Adipocyte (in vitro differentiated cells): ENCODE results near the gene OR6C4.
"Not testable (repeated sequence)": the region's sequence is repeated elsewhere in the genome, so short reads cannot be mapped to it uniquely, and the experiment has no call there.

Experiments
- DNase-seq: peaks from one replicate; pipeline ENCODE4 v3.0.0-alpha.2; 2015; ENCODE audit warnings: low read depth
- H3K27me3 ChIP-seq: replicated peaks from 2 replicates; pipeline ENCODE4 v1.7.0; 2013; ENCODE audit warnings: mild to moderate bottlenecking, low read length, moderate library complexity; ENCODE audit not compliant: control insufficient read depth, insufficient read depth
- H3K36me3 ChIP-seq: 2 replicates; pipeline ENCODE4 v1.7.0; 2013; ENCODE audit warnings: low read length, mild to moderate bottlenecking, moderate library complexity; ENCODE audit not compliant: control insufficient read depth, insufficient read depth, severe bottlenecking
- H3K4me1 ChIP-seq: 2 replicates; pipeline ENCODE4 v1.7.0; 2013; ENCODE audit warnings: mild to moderate bottlenecking, low read length, moderate library complexity; ENCODE audit not compliant: control insufficient read depth, insufficient read depth
- H3K4me3 ChIP-seq: 2 replicates; pipeline ENCODE4 v1.7.0; 2013; ENCODE audit warnings: mild to moderate bottlenecking, low read length, moderate library complexity
- H3K9ac ChIP-seq: 2 replicates; pipeline ENCODE4 v1.7.0; 2013; ENCODE audit warnings: mild to moderate bottlenecking, low read length, moderate library complexity
- H3K9me3 ChIP-seq: 2 replicates; pipeline ENCODE4 v1.7.0; 2013; ENCODE audit warnings: mild to moderate bottlenecking, low read length, moderate library complexity; ENCODE audit not compliant: control insufficient read depth

Gene OR6C4

DNA sequence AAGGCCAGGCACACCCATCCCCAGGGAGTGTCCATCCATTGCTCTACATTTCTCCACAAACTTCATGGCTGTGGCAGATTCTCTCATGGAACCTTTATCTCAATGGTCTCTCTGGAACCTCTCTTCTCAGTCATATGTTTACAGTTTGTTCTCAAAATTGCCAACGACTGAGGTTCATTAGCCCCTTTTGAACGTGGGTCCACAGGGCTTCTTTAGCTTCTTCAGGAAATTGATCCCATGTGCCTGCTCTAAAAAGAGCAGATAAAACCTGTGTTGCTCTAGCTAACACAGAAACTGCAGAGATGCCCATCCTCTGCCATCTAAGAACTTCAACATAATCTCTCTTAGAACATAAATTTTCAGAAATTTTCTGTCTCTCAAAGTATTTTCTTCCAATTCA lies at the start of gene OR6C4:
TSS of gene OR6C4 (plus strand) at position 301 of the 400 bp plus-strand sequence. CDS start 1,625 bp downstream, outside the sequence.
- DNase-seq, result no peak
- Histone ChIP-seq H3K27me3 (no peaks in the 10 kb centered on the region), H3K9ac (no peak within 1 kb of the TSS), H3K9me3 (peaks cover 3% of the 10 kb centered on the region), H3K4me1 (no peaks in the 10 kb centered on the region), H3K4me3 (no peak within 1 kb of the TSS), H3K36me3 (no peaks in the 10 kb centered on the region)

DNA sequence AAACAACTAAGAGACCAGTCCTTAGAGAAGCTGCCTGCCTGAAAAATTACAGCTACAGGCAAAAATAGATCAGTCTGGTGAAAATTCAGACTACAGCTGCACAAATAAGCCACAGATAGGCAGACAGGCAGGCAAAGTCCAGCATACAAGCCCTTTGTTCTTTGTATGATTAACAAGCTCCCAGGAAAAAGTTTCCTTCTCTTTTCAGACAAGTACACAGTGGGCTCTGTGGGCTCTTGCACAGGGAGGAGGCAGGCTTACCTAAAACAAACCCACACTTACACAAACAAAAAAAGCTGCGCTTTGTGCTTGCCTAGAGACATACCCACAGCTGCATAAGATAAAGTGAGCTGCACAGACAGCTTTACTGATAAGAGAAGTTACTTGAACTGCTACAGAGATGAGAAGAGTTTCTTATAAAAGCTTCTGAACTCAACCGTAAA lies 49.6 kb upstream of the OR6C4 start:
- H3K27me3 ChIP-seq, result no peaks in the 10 kb centered on the region
- no peak overlapping the region for H3K4me3 ChIP-seq
- no peak for DNase-seq
- no peaks in the 10 kb centered on the region for H3K9me3 ChIP-seq
- H3K36me3 ChIP-seq, result no peaks in the 10 kb centered on the region
- H3K4me1 ChIP-seq, result no peaks in the 10 kb centered on the region
- no peak overlapping the region for H3K9ac ChIP-seq

DNA sequence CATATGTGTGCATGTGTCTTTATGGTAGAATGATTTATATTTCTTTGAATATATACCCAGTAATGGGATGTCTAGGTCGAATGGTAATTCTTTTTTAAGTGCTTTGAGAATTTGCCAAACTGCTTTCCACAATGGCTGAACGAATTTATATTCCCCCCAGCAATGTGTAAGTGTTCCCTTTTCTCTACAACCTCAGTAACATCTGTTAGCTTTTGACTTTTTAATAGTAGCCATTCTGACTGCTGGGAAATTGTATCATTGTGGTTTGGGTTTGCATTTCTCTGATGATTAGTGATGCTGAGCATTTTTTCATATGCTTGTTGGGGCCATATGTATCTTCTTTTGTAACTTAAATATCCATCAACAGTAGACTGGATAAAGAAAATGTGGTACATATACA lies 47.8 kb upstream of the OR6C4 start:
- no peak overlapping the region for H3K9ac ChIP-seq
- no peaks in the 10 kb centered on the region for H3K9me3 ChIP-seq
- DNase-seq, result no peak
- H3K36me3 ChIP-seq, result no peaks in the 10 kb centered on the region
- H3K4me3 ChIP-seq, result no peak overlapping the region
- no peaks in the 10 kb centered on the region for H3K27me3 ChIP-seq
- no peaks in the 10 kb centered on the region for H3K4me1 ChIP-seq

DNA sequence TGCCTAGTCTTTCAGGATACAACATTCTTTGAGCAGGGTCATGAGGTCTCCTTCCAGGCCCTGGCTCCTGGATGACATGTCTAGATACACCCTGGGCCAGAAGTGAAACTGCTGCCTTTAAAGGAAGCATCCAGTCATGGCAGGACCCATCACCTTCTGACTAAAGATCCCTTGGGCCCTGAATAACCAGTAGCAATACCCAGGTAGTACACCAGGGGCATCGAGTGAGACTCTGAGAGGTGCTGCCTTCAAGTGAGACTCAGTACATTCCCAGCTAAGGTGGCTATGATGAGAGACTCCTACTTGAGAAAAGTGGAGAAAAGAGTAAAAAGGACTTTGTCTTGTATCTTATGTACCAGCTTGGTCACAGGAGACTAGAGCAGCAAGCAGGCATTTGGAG lies 33.7 kb upstream of the OR6C4 start:
- Histone ChIP-seq H3K9me3 (no peaks in the 10 kb centered on the region), H3K9ac (no peak overlapping the region), H3K36me3 (no peaks in the 10 kb centered on the region), H3K4me3 (no peak overlapping the region), H3K4me1 (no peaks in the 10 kb centered on the region), H3K27me3 (no peaks in the 10 kb centered on the region)
- DNase-seq, result no peak

DNA sequence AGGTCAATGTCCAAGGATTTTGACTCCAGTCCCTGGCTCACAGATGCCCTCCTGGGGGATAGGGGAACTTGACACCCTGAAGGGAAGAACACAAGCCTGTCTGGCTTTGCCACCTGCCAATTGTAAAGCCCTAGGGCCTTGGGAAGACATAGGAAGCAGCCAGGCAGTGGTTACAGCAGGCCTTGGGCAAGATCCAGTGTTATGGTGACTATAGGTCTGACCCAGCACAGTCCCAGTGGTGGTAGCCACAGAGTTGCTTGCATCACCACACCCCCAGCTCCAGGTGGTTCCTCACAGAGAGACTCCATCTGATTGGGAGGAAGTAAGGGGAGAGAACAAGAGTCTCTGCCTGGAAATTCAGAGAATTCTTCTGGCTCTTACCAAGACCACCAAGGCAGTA lies 33.0 kb upstream of the OR6C4 start:
- no peaks in the 10 kb centered on the region for H3K4me1 ChIP-seq
- H3K9ac ChIP-seq, result no peak overlapping the region
- no peak overlapping the region for H3K4me3 ChIP-seq
- no peak for DNase-seq
- H3K27me3 ChIP-seq, result no peaks in the 10 kb centered on the region
- no peaks in the 10 kb centered on the region for H3K36me3 ChIP-seq
- no peaks in the 10 kb centered on the region for H3K9me3 ChIP-seq

DNA sequence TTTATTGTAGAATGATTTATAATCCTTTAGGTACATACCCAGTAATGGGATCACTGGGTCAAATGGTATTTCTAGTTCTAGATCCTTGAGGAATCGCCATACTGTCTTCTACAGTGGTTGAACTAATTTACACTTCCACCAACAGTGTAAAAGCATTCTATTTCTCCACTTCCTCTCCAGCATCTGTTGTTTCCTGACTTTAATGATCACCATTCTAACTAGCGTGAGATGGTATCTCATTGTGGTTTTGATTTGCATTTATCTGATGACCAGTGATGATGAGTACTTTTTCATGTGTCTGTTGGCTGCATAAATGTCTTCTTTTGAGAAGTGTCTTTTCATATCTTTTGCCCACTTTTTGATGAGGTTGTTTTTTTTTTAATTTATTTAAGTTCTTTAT lies 1.2 kb upstream of the OR6C4 start:
- H3K9me3 ChIP-seq, DNase-seq, H3K4me1 ChIP-seq, H3K9ac ChIP-seq, H3K4me3 ChIP-seq, H3K27me3 ChIP-seq, H3K36me3 ChIP-seq: not testable (repeated sequence)

DNA sequence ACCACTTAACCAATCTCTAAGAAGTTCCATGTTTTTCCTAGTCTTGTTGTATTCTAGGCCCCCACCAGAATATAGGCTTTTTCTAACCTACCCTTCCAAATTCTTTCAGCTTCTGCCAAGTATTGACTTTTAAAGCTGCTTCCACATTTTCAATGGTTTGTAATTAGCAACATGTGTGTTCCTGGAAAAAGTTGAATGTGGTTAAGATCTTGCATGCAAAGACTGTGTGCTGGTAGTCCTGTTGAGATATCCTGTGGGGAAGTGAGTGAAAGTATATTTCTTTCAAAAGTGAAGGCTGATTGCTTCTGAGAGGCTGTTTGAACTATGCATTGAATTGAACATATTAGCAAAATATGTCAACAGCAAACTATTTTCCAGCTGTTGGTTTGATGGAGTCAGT lies 646 bp upstream of the OR6C4 start:
- no peak for DNase-seq
- no peaks in the 10 kb centered on the region for H3K4me1 ChIP-seq
- no peaks in the 10 kb centered on the region for H3K27me3 ChIP-seq
- H3K9ac ChIP-seq, result no peak overlapping the region
- no peak overlapping the region for H3K4me3 ChIP-seq
- no peaks in the 10 kb centered on the region for H3K36me3 ChIP-seq
- H3K9me3 ChIP-seq, result peaks cover 3% of the 10 kb centered on the region

DNA sequence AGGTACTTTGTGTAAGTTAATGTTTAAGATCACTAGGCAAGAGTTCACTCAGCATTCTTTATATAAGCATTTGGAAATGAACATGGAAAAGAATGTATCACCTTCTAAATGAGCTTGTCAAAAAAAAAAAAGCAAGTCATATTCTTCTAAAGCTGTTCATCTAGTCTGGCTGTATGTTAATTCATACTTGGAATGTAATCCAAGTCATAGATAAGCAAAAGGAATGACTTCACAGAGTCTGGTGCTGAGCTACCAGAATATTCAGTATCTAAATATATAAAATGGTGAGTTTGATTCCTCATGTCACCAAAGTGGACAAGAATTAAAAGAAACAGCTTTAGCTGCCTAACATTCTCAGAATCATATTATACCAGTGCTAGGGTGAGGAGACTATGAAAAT lies 4.9 kb downstream of the OR6C4 start:
- no peak for DNase-seq

DNA sequence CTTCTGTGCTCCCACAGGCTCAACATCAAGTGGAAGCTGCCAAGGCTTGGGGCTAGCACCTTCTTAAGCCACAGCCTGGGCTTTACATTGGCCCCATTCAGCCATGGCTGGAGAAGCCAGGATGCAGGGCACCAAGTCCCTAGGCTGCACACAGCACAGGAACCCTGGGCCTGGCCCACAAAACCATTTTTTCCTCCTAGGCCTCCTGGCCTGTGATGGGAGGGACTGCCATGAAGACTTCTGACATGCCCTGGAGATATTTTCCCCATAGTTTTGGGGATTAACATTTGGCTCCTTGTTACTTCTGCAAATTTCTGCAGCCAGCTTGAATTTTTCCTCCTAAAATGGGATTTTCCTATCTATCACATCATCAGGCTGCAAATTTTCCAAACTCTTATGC lies 20.7 kb downstream of the OR6C4 start:
- not testable (repeated sequence) for H3K36me3 ChIP-seq, H3K27me3 ChIP-seq, H3K4me3 ChIP-seq, H3K9ac ChIP-seq, H3K4me1 ChIP-seq, DNase-seq
- H3K9me3 ChIP-seq, result peaks cover 20% of the 10 kb centered on the region

More for the DNA sequence above, 4.9 kb downstream of the OR6C4 start:
- no peak overlapping the region for H3K4me3 ChIP-seq
- no peak overlapping the region for H3K9ac ChIP-seq
- no peaks in the 10 kb centered on the region for H3K27me3 ChIP-seq
- peaks cover 8% of the 10 kb centered on the region for H3K9me3 ChIP-seq
- no peaks in the 10 kb centered on the region for H3K4me1 ChIP-seq
- no peaks in the 10 kb centered on the region for H3K36me3 ChIP-seq

DNA sequence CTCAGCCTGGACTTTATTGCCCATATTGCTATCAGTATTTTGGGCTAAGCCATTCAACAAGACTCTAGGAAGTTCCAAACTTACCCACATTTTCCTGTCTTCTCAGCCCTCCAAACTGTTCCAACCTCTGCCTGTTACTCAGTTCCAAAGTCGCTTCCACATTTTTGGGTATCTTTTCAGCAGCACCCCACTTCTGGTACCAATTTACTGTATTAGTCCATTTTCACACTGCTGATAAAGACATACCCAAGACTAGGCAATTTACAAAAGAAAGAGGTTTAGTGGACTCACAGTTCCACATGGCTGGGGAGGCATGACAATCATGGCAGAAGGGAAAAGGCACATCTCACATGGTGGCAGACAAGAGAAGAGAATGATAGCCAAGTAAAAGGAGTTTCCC lies 21.3 kb downstream of the OR6C4 start:
- H3K4me1 ChIP-seq, H3K4me3 ChIP-seq, H3K9ac ChIP-seq, H3K27me3 ChIP-seq, DNase-seq, H3K36me3 ChIP-seq: not testable (repeated sequence)
- H3K9me3 ChIP-seq, result peaks cover 20% of the 10 kb centered on the region

DNA sequence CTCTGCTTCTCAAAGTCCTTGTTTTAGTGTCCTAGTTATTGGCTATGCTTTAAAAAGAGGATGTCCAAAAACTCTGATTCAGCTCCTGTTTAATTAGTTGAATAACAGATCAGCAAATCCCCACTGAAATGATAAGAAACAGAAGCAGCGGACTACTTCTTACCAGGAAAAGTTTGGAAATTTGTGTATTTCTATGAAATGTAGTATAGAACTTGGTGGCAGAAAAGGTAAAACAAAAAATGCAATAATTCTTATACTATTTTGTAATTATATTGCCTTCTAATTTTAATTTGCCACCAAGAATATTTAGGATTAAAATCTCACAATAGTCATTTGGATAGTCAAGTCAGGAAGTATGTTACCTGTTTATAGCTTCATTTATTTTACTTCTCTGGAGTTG lies 22.8 kb downstream of the OR6C4 start, which contains the start of gene OR2AP1:
TSS of gene OR2AP1 (plus strand) at position 301 of the 400 bp plus-strand sequence. CDS start 1,947 bp downstream, outside the sequence.
- H3K4me3 ChIP-seq, result no peak within 1 kb of the TSS
- H3K4me1 ChIP-seq, result no peaks in the 10 kb centered on the region
- peaks cover 20% of the 10 kb centered on the region for H3K9me3 ChIP-seq
- no peaks in the 10 kb centered on the region for H3K36me3 ChIP-seq
- no peaks in the 10 kb centered on the region for H3K27me3 ChIP-seq
- H3K9ac ChIP-seq, result no peak within 1 kb of the TSS
- DNase-seq, result no peak

DNA sequence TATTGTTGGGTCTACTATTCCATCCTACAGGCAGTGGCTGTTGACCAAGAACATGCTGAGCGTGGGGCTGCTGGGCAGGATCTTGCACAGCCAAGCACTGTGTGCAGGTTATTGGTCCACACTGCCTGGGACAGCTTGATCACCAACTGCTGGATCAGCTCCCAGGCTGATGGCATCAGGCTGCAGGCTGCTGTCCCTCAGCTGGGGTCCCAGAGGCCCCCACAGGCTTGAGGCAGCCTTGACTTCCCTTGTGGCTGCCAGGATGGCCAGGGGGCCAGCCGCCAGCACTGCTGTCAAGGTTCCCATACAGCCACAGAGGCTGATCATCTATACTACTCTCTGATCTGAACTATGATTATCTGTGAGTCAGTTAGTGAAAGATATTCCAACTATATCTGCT lies 32.7 kb downstream of the OR6C4 start:
- Histone ChIP-seq H3K4me3 (no peak overlapping the region), H3K27me3 (no peaks in the 10 kb centered on the region), H3K9ac (no peak overlapping the region), H3K4me1 (no peaks in the 10 kb centered on the region), H3K36me3 (no peaks in the 10 kb centered on the region), H3K9me3 (peaks cover 11% of the 10 kb centered on the region)
- no peak for DNase-seq
